Sigmoid colon (tissue), 7 donors: ENCODE data around the gene TRIM65. TPM values are rescaled to one million over a fixed set of nuclear protein-coding genes. Genes with fewer than 3 reads are reported as not detected.
A peak's percentile ranks its signal among the peaks of the same experiment; 100 is the strongest.

Source experiments
- DNase-seq: peaks from one replicate; pipeline ENCODE4 v3.0.0-alpha.2; 2019
- H3K27ac ChIP-seq, 4 donors: fragments of 200-600 bp; sonication (generic); one replicate each; pipeline ENCODE4 v1.5.1; 2016 to 2019; ENCODE audit warnings: mild to moderate bottlenecking in 1 of 4
- H3K27me3 ChIP-seq, 3 donors: fragments of 200-600 bp; sonication (generic); one replicate each; pipeline ENCODE4 v1.5.1; 2019; ENCODE audit warnings: mild to moderate bottlenecking in 1 of 3
- H3K36me3 ChIP-seq, 4 donors: fragments of 200-600 bp; sonication (generic); one replicate each; pipeline ENCODE4 v1.5.1; 2016 to 2019
- H3K4me1 ChIP-seq, 4 donors: fragments of 200-600 bp; sonication (generic); one replicate each; pipeline ENCODE4 v1.5.1; 2017 to 2019
- H3K4me3 ChIP-seq, 4 donors: fragments of 200-600 bp; sonication (generic); one replicate each; pipeline ENCODE4 v1.5.1; 2017 to 2019; ENCODE audit warnings: mild to moderate bottlenecking in 2 of 4, moderate library complexity in 1 of 4
- H3K9me3 ChIP-seq, 4 donors: fragments of 200-600 bp in 3 of 4; sonication (generic) in 3 of 4; one replicate each; pipeline versions ENCODE4 v1.5.1 to v1.6.1; 2013 to 2019
- EP300 ChIP-seq, 4 donors: sonication (generic); formaldehyde crosslinking; IDR thresholded peaks; one replicate each; pipeline ENCODE4 v1.6.1; 2017; ENCODE audit warnings: antibody characterized with exemption in 4 of 4
- POLR2A ChIP-seq, 2 donors: fragments of 450-650 bp; IDR thresholded peaks; one replicate each; pipeline ENCODE4 v1.6.1; 2016; ENCODE audit warnings: antibody characterized with exemption in 2 of 2, mild to moderate bottlenecking in 2 of 2, moderate library complexity in 2 of 2
- POLR2AphosphoS5 ChIP-seq, 4 donors: sonication (generic); formaldehyde crosslinking; IDR thresholded peaks; one replicate each; pipeline ENCODE4 v1.6.1; 2017; ENCODE audit warnings: antibody characterized with exemption in 4 of 4
- WGBS, 2 donors: extraction: QIAGEN DNeasy Blood & Tissue Kit; methylation state at CpG; one replicate each; pipeline ENCODE4 v1.1.7; 2013; 5-methylcytosine and 5-hydroxymethylcytosine counted together
- intact Hi-C: fragments of 100-400 bp; cut with DNase I; formaldehyde crosslinking; loops from one replicate; pipeline ENCODE4 v1.15.1; 2023
- polyA plus RNA-seq, 3 donors: library from polyadenylated mRNA; stranded (reverse); fragments of 200-250 nt; gene quantifications; one replicate each; pipeline ENCODE4 v1.2.3, GENCODE V29; 2013
- total RNA-seq, 4 donors: library from RNA; depleted of rRNA; stranded (reverse); fragments of >200 nt; gene quantifications; one replicate each; pipeline ENCODE4 v1.1.0, GENCODE V29; 2016
- TF ChIP-seq, protein P1 (sequence below), 4 experiments: fragments of 450-650 bp in 3 of 4; fragments of 200-600 bp in 1 of 4; IDR thresholded peaks; one replicate each; pipeline ENCODE4 v1.5.1; 2016 to 2019; ENCODE audit warnings: antibody characterized with exemption in 4 of 4, mild to moderate bottlenecking in 3 of 4, moderate library complexity in 2 of 4
- donor health status: healthy with polysubstance abuse.
- donor health status: Bipolar disorder and iron deficiency.
- donor health status: healthy.

The TRIM65 gene
- total and polyA plus RNA-seq, 7 donors, result 7.2 to 27.5 (median 22.4) TPM

- H3K4me3 ChIP-seq, result peak overlapping the region in 3 of 4 donors; percentile 63 to 96 (median 91)
- 44 to 56% methylated on average over 6 of the region's 6 CpGs for WGBS, 2 donors
- no peaks in the 10 kb centered on the region for H3K27me3 ChIP-seq
- peaks cover 0 to 20% (median 6%) of the 10 kb centered on the region in 4 donors for H3K36me3 ChIP-seq
- no peaks in the 10 kb centered on the region for H3K9me3 ChIP-seq
- H3K4me1 ChIP-seq, result peaks cover 0 to 15% (median 14%) of the 10 kb centered on the region in 4 donors
- TF ChIP-seq EP300 (IDR thresholded peaks at IDR 0.05) (no peak), POLR2A (IDR thresholded peaks at IDR 0.05) (no peak), POLR2AphosphoS5 (IDR thresholded peaks at IDR 0.05) (no peak)
- TF ChIP-seq, protein P1, sequence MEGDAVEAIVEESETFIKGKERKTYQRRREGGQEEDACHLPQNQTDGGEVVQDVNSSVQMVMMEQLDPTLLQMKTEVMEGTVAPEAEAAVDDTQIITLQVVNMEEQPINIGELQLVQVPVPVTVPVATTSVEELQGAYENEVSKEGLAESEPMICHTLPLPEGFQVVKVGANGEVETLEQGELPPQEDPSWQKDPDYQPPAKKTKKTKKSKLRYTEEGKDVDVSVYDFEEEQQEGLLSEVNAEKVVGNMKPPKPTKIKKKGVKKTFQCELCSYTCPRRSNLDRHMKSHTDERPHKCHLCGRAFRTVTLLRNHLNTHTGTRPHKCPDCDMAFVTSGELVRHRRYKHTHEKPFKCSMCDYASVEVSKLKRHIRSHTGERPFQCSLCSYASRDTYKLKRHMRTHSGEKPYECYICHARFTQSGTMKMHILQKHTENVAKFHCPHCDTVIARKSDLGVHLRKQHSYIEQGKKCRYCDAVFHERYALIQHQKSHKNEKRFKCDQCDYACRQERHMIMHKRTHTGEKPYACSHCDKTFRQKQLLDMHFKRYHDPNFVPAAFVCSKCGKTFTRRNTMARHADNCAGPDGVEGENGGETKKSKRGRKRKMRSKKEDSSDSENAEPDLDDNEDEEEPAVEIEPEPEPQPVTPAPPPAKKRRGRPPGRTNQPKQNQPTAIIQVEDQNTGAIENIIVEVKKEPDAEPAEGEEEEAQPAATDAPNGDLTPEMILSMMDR (IDR thresholded peaks at IDR 0.05), result no peak
- intact Hi-C loops, result loop anchor here (2.0 kb wide), 1 partner anchor 37 kb away; the partner anchor contains the start of gene MRPL38
- H3K27ac ChIP-seq, result peak overlapping the region; percentile 67 to 83 (median 80)
- DNase-seq, result no peak
Observed at GRCh38 chr17:75941442-75941819, 44.7 kb upstream of the TRIM65 start.

- WGBS, 2 donors, result 0% methylated on average over 63 of the region's 63 CpGs
- peak within 1 kb of the TSS; percentile 67 to 83 (median 80) for H3K27ac ChIP-seq
- peak; percentile 96 for DNase-seq
Observed at GRCh38 chr17:75940727-75941441, 44.1 kb upstream of the TRIM65 start, which contains the start of gene FBF1. FBF1 (minus strand) TSS chr17:75941042; CDS start chr17:75938149, 2,893 bp downstream.

GRCh38 chr17:75937652-75938051 lies 40.9 kb upstream of the TRIM65 start:
- H3K27ac ChIP-seq, result no peak overlapping the region
- 85 to 88% methylated on average over 13 of the region's 13 CpGs for WGBS, 2 donors
- no peaks in the 10 kb centered on the region for H3K27me3 ChIP-seq
- H3K4me3 ChIP-seq, result no peak overlapping the region
- no peak for DNase-seq
- intact Hi-C loops, result no loop called here
- peaks cover 0 to 15% (median 14%) of the 10 kb centered on the region in 4 donors for H3K4me1 ChIP-seq
- TF ChIP-seq, protein P1 (IDR thresholded peaks at IDR 0.05), result no peak
- TF ChIP-seq POLR2A (IDR thresholded peaks at IDR 0.05) (no peak), EP300 (IDR thresholded peaks at IDR 0.05) (no peak), POLR2AphosphoS5 (IDR thresholded peaks at IDR 0.05) (no peak)
- no peaks in the 10 kb centered on the region for H3K36me3 ChIP-seq
- no peaks in the 10 kb centered on the region for H3K9me3 ChIP-seq

More at GRCh38 chr17:75940727-75941441, 44.1 kb upstream of the TRIM65 start, which contains the start of gene FBF1:
- no peaks in the 10 kb centered on the region for H3K9me3 ChIP-seq
- H3K27me3 ChIP-seq, result no peaks in the 10 kb centered on the region
- intact Hi-C loops, result loop anchor here (2.0 kb wide), 1 partner anchor 36 kb away; the partner anchor contains the start of gene MRPL38
- H3K4me3 ChIP-seq, result peak within 1 kb of the TSS; percentile 50 to 96 (median 77)
- TF ChIP-seq POLR2AphosphoS5 (IDR thresholded peaks at IDR 0.05) (peak; percentile 79 to 91 (median 88)), EP300 (IDR thresholded peaks at IDR 0.05) (no peak), POLR2A (IDR thresholded peaks at IDR 0.05) (peak; percentile 58 to 72)
- TF ChIP-seq, protein P1 (IDR thresholded peaks at IDR 0.05), result no peak
- peaks cover 0 to 15% (median 2%) of the 10 kb centered on the region in 4 donors for H3K36me3 ChIP-seq
- peaks cover 0 to 15% (median 14%) of the 10 kb centered on the region in 4 donors for H3K4me1 ChIP-seq

GRCh38 chr17:75933808-75934207 lies 37.1 kb upstream of the TRIM65 start:
- H3K27me3 ChIP-seq, result no peaks in the 10 kb centered on the region
- H3K36me3 ChIP-seq, result no peaks in the 10 kb centered on the region
- H3K4me3 ChIP-seq, result no peak overlapping the region
- H3K9me3 ChIP-seq, result no peaks in the 10 kb centered on the region
- TF ChIP-seq POLR2AphosphoS5 (IDR thresholded peaks at IDR 0.05), result no peak
- TF ChIP-seq, protein P1 (IDR thresholded peaks at IDR 0.05), result no peak
- TF ChIP-seq POLR2A (IDR thresholded peaks at IDR 0.05), result no peak
- no peak for TF ChIP-seq EP300 (IDR thresholded peaks at IDR 0.05)
- WGBS, 2 donors, result 87 to 89% methylated on average over 4 of the region's 4 CpGs
- intact Hi-C loops, result no loop called here
- no peak for DNase-seq
- no peaks in the 10 kb centered on the region for H3K4me1 ChIP-seq
- H3K27ac ChIP-seq, result no peak overlapping the region
